Activated CD8-positive, alpha-beta memory T cell treated with anti-CD3 and anti-CD28 coated beads for 24 hours (primary cell): Measurements from ENCODE around the gene PRADC1.
"Not testable (repeated sequence)": the region's sequence is repeated elsewhere in the genome, so short reads cannot be mapped to it uniquely, and the experiment has no call there.

Experiments
- DNase-seq: peaks from one replicate; pipeline ENCODE4 v3.0.0-alpha.2; 2020

The PRADC1 gene

GRCh38 chr2:73233154-73233931 lies at the start of gene PRADC1:
Gene PRADC1 (minus strand): TSS chr2:73233239. CDS start chr2:73233160, 79 bp downstream.
- peak; percentile 93 for DNase-seq

DNA sequence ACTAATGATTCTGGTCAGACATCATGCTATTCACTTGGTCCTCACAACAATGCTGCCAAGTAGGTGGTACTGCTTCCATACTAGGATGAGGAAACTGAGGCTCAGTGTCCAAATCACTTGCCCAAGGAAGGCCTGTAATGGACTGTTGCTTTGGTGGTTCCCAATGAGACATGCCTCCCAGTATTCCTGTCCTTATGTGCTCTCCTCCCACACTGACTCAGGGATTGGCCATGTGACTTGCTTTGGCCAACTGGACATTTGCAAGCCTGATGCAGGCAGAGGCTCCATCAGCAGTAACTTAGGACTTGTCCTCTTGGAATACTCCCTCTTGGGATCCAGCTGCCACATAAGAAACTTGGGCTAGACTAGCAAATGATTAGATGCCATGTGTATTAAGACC lies 48.2 kb upstream of the PRADC1 start:
- no peak for DNase-seq

DNA sequence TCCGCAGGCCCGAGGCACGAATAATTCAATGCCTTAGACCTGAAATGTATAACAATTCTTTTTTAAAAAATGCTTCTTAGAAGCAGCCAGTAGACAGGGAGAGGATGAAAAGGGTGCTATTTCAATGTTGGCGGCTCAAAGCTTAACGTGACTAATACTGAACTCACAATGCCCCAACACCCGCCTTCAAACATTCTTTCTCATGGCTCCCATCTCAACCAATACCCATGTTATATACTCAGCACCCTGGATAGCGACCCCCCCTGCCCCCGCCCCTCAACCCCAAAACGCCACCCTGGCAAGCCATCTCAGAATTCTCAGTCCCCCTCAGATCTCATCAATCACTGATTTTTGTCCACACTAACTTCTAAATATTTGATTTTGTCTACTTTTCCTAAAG lies 46.8 kb upstream of the PRADC1 start:
- DNase-seq = peak; percentile 17

DNA sequence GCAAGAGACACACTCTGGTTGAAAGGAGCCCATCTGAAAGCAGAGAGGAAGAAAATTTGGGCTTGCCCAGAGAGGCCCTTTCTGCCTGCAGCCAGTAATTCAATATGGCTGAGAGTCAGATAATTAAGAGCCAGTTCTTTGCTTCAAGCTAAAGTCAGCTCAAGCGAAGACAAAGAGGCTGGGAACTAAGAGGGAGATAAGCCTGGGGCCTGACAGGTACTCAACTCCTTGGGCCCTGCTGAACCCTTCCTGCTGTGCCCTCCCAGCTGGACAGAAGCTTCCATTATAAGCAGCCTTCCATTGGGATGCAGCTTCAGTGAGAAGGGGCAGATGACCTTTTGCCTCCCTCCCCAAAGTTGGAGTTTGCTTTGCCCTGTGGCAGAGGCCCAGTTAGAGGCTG lies 39.2 kb upstream of the PRADC1 start:
- no peak for DNase-seq

DNA sequence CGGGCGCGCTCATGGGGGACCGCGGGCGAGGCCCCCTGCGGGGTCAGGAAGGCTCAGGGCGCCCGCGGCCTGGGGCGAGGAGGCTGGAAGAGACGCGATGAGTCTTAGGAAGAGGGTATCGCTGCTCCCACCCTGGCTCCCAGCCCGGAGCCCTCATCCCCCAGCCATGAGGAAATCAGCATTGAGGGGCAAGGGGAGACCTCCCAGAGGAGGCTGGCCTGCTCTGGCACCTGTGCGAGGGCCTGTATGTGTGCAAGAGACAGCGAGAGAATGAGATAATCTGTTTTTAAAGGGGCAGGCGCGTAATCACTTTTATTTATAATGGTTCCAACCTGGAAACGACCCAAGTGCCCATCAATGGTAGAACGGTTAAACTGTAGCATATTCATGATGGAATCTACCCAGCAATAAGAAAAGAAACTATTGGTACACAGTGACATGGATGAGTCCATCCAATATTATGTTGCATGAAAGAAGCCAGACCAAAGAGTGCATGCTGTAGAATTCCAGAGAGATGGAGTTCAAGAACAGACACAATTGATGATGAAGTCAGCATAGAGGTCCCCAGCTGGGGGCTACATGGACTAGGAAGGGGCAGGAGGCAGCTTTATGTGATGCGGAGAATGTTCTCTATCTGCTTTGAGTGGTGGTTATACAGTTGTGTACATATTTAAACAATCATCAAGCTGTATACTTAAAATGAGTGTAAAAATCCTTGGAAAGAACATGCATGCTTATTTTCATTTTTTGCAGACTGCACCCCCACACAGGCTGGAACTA lies 36.8 kb upstream of the PRADC1 start:
- DNase-seq = no peak

DNA sequence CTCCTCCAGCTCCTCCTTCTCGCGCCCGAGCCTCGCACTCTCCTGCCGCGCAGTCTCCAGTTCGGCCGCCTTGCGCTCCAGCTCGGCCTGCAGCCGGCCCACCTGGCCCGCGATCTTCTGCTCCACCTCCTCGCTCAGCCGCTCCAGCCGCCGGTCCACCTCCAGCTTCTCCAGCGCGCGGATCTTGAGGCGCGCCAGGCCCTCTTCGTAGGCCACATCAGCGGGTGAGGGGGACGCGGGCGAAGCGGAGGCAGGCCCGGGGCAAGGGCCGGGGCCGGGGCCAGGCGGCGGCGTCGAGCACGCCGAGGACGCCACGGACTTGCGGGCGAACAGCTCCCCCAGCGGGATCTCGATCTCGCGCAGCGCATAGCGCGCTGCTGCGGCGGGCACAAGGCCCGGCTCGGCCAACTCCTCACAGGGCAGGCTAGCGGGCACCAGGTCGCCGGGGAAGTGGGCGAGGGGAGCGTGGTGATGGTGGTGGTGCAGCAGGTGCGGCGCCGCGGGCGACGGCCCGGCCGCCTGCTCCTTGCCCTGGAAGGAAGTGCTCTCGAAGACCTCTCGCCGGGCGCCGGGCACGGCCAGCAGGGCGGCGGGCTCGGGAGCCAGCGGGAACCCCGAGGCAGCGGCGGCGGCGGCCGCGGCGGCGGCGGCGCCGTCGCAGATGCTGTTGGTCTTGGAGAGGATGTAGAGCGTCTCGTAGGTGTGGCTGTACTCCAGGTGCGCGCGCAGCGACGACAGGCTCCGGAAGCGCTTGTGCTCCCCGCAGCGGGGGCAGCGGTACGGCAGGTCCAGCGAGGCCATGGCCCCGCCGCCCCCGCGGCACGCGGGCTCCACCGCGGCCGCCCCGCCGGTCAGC lies 36.0 kb upstream of the PRADC1 start:
- peak; percentile 87 for DNase-seq

GRCh38 chr2:73268366-73268829 lies 35.4 kb upstream of the PRADC1 start:
- DNase-seq = no peak

DNA sequence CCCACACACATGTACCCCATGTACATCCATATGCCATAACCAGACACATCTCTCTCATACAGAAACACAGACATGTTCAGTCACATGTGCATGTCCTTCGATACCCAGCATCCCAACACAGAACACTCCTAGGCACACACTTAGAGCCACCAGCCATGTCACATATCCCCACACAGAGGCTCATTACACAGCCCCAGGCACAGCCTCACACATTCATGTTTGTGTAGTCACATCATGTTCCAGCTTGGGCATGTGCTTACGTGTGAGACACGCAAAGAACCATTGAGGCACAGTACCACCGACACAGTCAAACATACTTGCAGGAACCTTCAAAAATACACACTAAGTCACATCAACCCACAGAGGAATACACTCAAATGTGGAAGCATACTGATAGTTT lies 34.0 kb upstream of the PRADC1 start:
- DNase-seq = no peak

DNA sequence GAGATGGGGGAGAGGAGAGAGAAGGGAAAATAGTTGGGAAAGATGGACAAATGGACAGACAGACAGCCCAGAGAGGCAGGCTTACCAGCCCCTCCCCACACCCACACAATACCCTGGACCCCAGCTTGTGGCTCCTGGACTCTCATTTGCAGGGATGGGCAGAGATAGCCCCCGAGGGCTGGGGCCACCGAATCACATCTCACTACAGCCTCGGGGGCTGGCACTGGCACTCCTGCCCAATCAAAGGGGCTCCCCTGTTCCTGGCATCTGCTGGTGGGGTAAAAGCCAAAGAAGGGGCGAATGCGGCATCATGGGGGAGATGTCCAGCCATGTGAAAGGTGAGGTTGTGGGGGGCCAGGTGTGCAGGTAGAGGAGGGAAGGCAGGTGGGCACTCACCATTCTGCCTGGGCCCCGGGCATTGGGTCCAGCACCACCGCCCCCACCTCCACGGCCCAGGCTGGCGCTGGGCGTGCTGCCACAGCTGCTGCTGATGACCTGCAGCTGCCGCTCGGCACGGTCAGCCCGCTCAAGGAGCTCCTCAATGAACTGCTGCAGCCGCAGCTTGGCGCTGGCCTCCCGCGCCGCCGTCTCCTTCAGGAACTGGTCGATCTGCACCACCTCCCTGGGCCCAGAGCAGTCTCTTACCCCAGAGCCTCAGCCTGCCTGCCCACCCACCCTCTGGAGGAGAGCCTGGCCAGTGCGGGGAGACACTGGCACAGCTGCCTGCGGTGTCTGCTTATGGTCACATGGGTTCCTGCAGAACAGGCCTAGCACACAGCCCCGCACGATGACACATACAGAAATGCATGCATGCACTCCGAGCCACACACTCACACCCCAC lies 33.2 kb upstream of the PRADC1 start:
- no peak for DNase-seq

GRCh38 chr2:73265298-73266060 lies 32.4 kb upstream of the PRADC1 start:
- no peak for DNase-seq

DNA sequence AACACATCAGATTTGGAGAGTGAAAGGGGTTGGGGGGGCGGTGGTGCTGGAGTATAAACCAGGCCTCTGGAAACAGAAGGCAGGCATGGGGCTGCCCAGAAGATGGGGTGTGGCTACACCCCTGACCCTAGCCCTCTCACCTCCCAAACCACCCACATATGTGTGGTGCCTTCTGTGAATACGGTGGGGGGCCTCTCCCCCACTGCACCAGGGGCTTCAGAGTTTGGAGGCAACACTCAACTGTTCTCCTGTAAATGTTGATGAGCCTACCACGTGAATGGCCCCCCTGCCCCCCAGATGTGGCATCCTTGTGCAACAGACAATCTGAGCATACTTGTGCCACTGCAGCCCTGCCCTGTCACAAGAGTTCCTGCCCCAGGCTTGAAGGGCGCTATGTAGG lies 31.7 kb upstream of the PRADC1 start:
- DNase-seq = no peak

DNA sequence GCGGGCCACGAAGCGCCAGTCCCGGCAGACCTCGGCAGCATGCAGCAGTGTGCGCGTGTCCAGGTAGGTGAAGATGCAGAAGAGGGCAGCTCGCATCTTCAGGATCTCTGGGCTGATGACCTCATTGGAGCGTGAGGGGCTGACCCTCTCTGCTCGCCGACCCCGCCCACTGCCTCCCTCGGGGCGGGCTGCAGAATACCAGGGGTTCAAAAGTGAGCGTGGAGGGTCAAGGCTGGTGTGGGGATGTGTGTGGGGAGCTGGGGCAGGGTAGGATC lies 31.2 kb upstream of the PRADC1 start:
- no peak for DNase-seq

DNA sequence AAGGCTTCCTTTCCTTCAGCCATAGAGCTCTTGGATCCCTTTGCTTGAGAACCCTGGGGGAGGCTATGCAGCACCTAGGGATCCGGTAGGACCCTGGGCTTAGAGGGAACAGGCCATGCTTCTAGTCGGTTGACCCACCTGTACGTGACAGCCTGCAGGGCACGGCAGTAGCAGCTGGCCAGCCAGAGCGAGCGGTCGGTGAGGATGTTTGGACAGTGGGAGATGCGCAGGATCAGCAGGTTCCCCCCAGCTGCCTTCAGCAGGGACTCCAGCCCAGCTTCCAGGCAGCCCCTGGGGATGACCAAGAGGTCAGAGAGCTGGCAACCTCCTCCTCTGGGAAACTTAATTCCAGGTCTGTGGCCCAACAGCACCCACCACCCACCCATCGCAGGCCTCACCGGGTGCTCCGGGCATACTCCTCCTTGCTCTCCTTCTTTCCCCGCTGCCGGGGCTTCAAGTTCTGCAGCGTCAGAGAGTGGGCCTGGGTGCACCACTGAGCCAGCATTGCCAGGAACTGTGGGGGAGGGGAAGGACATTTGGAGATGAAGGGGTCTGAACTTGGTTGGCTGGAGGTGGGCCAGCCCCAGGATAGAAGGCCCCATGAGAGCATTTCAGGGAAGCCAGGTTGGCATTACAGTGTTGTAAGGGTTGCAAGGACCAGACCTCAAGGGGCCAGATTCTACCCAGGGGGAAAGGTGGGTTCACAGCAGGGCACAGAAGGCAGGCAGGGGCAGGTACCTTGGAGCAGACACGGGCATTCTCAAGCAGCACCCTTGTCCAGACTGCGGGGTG lies 30.7 kb upstream of the PRADC1 start:
- DNase-seq = no peak

DNA sequence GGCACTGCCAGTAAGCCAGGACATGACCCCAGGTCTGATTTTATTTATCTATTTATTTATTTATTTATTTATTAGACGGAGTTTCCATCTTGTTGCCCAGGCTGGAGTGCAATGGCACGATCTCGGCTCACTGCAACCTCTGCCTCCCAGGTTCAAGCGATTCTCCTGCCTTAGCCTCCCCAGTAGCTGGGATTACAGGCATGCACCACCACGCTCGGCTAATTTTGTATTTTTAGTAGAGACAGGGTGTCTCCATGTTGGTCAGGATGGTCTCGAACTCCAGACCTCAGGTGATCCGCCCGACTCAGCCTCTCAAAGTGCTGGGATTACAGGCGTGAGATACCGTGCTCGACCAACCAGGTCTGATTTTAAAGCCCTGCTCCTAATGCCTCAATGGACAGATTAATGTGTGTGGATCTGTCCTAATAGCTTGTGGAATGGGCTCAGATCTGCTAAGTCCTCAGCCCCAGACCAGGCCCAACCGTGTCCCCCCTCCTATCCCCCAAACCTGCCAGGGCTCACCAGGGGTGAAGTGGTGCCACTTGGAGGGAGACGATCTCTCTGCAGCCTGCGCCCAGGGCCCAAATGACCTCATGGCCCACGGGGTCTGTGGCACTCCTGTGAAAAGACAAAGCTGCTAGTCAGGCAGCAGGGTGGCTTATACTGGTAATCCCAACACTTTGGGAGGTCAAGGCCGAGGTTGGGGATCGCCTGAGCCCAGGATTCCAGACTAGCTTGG lies 29.8 kb upstream of the PRADC1 start:
- DNase-seq = not testable (repeated sequence)

GRCh38 chr2:73262108-73262651 lies 29.1 kb upstream of the PRADC1 start:
- no peak for DNase-seq

- DNase-seq = no peak
Observed at GRCh38 chr2:73260338-73260984, 27.4 kb upstream of the PRADC1 start.

DNA sequence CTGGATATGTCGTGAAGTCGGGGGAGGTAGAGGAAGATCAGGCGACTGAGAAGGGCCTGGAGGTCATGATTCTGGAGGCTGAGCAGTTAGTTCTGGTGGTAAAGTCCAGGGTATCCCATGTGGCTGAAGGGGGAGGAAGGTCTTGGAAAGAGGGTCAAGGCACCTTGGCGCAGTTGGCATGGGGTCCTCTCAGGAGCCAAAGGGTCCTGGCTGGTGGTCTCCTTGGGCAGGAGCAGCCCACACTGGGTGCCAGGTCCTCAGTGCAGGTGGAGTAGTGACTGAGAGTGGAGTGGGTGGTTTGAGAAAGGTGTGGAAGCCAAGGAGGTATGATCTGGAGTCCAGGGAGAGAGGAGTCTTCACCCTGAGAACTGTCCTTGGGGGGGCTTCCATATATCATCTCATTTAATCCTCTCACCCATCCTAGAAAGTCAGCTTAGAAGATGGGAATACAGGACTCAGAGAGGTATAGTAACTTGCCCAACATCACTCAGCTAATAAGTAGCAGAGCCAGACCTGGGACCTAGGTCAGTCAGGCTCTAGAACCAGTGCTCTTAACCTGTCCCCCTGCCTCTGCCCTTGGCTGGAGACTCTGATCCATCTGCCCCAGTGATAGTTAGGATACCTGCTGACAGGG lies 26.8 kb upstream of the PRADC1 start:
- no peak for DNase-seq

- DNase-seq = no peak
Observed at GRCh38 chr2:73259276-73259675, 26.2 kb upstream of the PRADC1 start.

- no peak for DNase-seq
Observed at GRCh38 chr2:73258913-73259215, 25.8 kb upstream of the PRADC1 start.
